ENCODE results near the gene SDK2. TPM values are rescaled to one million over a fixed set of nuclear protein-coding genes. Genes with fewer than 3 reads are reported as not detected.

SDK2 gene
- total RNA-seq, 1 donor from 2014 or later, result 31.2 TPM

DNA sequence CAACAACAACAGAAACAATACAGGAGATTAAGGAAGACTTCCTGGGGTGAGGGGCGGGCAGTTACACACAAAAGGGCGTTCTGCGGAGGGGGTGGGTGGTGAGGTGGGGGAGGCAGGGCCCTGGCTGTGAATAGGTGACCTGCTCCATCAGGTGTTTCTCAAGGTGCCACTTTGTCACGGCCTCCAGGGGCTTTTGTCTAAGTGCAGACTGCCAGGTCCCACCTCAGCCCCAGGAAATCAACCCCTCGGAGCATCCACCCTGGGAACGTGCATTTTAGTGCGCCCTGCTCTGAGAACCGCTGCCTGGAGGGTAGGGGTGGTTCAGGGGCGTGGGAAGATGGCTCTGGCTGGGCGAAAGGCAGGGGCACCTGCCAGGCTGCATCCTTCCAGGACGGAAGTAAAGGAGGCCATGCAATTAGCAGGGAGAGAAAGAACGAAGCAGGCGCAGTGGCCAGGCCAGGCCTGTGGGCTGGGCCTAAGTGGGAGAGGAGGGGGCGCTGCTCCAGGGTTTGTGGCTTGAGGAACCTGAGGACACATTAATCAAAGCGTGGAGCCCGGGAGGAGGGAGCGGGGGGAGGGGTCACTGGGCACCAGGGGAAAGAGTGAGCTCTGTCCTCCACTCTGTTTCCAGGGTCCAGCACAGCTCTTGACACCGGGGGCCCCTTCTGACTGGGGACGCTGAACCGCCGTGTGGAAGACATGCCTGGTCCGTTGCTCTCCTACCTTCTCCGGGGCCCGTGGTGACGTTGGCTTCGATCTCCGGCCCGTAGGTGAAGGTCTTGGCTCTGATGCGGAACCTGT, 283.1 kb downstream of the SDK2 start:
- Mint-ChIP-seq H3K27ac (ENCODE audit: unreplicated experiment) (no peak overlapping the region), H3K9me3 (no peaks in the 10 kb centered on the region), H3K27me3 (ENCODE audit: low read depth) (peaks cover 7% of the 10 kb centered on the region), H3K36me3 (ENCODE audit: low read depth) (no peaks in the 10 kb centered on the region), H3K4me1 (peaks cover 44% of the 10 kb centered on the region), H3K4me3 (no peak overlapping the region)
- DNase-seq (ENCODE audit: low read depth, low spot score), result peak; percentile 34
- TF ChIP-seq, protein P1, sequence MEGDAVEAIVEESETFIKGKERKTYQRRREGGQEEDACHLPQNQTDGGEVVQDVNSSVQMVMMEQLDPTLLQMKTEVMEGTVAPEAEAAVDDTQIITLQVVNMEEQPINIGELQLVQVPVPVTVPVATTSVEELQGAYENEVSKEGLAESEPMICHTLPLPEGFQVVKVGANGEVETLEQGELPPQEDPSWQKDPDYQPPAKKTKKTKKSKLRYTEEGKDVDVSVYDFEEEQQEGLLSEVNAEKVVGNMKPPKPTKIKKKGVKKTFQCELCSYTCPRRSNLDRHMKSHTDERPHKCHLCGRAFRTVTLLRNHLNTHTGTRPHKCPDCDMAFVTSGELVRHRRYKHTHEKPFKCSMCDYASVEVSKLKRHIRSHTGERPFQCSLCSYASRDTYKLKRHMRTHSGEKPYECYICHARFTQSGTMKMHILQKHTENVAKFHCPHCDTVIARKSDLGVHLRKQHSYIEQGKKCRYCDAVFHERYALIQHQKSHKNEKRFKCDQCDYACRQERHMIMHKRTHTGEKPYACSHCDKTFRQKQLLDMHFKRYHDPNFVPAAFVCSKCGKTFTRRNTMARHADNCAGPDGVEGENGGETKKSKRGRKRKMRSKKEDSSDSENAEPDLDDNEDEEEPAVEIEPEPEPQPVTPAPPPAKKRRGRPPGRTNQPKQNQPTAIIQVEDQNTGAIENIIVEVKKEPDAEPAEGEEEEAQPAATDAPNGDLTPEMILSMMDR (conservative IDR thresholded peaks at IDR 0.05), result no peak

DNA sequence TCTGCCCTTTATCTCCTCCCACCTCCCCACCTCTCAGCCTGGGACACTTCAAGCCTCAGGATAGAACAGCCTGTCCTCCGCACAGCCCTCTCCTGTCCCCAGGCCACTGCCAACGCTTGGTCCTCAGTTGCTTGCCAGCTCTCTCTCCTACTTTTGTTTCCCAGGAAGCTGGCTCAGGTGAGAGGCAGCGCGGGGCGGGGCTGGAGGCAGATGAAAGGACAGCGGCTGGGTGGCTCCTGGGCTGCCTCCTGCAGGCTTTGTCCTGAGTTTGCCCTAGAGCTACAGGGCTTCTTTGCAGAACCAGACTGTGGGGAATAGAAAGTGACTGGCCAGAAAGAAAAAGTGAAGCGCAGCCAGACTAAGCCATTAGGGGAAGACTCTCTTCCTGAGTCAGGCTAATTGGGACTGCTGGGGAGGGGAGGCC, 284.2 kb downstream of the SDK2 start:
- H3K27me3 Mint-ChIP-seq (ENCODE audit: low read depth), result peaks cover 7% of the 10 kb centered on the region
- no peak overlapping the region for H3K4me3 Mint-ChIP-seq
- TF ChIP-seq, protein P1 (conservative IDR thresholded peaks at IDR 0.05), result no peak
- H3K36me3 Mint-ChIP-seq (ENCODE audit: low read depth), result peaks cover 4% of the 10 kb centered on the region
- no peaks in the 10 kb centered on the region for H3K9me3 Mint-ChIP-seq
- peaks cover 33% of the 10 kb centered on the region for H3K4me1 Mint-ChIP-seq
- peak overlapping the region; percentile 75 for H3K27ac Mint-ChIP-seq (ENCODE audit: unreplicated experiment)
- DNase-seq (ENCODE audit: low read depth, low spot score), result no peak

DNA sequence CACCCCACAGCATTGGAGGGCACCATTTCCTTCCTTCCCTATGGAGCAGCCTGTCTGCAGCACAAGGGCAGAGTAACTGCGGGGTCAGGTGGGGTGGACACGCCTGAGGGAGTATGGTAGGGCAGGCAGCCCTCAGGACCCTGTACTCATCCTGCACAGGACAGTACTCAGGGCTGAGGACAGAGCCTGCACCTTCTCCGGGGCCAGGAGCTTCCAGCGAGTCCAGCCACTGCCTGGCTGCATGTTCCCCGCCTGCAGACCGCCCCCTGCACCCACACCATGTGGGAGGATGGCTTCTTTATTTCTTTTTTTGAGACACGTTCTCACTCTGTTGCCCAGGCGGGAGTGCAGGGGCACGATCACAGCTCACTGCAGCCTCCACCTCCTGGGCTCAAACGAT, 284.9 kb downstream of the SDK2 start:
- Mint-ChIP-seq H3K4me3 (no peak overlapping the region), H3K27me3 (ENCODE audit: low read depth) (peaks cover 7% of the 10 kb centered on the region), H3K9me3 (no peaks in the 10 kb centered on the region), H3K36me3 (ENCODE audit: low read depth) (peaks cover 7% of the 10 kb centered on the region), H3K4me1 (peaks cover 30% of the 10 kb centered on the region), H3K27ac (ENCODE audit: unreplicated experiment) (no peak overlapping the region)
- DNase-seq (ENCODE audit: low read depth, low spot score), result no peak
- TF ChIP-seq, protein P1 (conservative IDR thresholded peaks at IDR 0.05), result no peak

DNA sequence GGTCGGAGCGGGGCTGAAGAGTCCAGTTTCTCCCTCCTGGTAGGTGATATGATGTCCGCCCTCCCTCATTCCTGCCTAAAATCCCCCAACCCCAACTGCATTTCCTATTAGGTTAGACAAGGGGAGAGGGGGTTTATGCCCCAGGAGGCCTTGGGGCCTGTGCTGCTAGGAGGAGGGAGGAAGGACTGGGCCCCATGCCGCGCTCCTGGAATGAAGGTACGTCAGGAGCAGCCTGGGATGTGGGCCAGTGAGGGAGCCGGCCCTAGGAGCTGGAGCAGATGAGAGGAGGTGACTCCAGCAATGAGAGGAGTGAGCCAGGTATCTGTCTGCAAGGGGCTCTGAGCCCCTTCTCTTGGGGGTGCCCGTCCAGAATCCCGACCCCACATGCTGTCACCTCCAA, 285.6 kb downstream of the SDK2 start:
- Mint-ChIP-seq H3K4me3 (no peak overlapping the region), H3K4me1 (peaks cover 30% of the 10 kb centered on the region)

DNA sequence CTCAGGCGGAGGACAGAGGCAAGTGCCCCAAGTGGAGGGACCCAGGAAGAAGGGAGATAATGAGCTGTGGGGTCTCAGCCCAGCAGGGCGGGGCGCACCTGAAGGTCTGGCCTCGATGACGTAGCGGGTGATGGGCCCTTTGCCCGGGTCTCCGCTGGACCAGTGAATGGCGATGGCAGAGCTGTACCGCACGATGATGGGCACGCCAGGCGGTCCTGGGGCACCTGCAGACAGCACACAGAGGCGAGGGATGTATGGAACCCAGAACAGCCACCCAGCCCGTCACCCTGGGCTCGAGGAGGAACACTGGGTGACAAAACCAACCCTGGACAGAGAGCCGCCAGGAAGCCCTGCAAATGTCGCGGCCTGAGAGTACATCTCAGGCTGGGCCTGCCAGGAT, 286.3 kb downstream of the SDK2 start:
- Mint-ChIP-seq H3K27me3 (ENCODE audit: low read depth) (peaks cover 4% of the 10 kb centered on the region), H3K36me3 (ENCODE audit: low read depth) (peaks cover 7% of the 10 kb centered on the region), H3K4me3 (no peak overlapping the region), H3K4me1 (peaks cover 30% of the 10 kb centered on the region), H3K9me3 (no peaks in the 10 kb centered on the region), H3K27ac (ENCODE audit: unreplicated experiment) (no peak overlapping the region)
- no peak for DNase-seq (ENCODE audit: low read depth, low spot score)
- TF ChIP-seq, protein P1 (conservative IDR thresholded peaks at IDR 0.05), result no peak

More for the DNA sequence above, 285.6 kb downstream of the SDK2 start:
- Mint-ChIP-seq H3K9me3 (no peaks in the 10 kb centered on the region), H3K27me3 (ENCODE audit: low read depth) (peaks cover 5% of the 10 kb centered on the region), H3K27ac (ENCODE audit: unreplicated experiment) (no peak overlapping the region), H3K36me3 (ENCODE audit: low read depth) (peaks cover 7% of the 10 kb centered on the region)
- TF ChIP-seq, protein P1 (conservative IDR thresholded peaks at IDR 0.05), result no peak
- no peak for DNase-seq (ENCODE audit: low read depth, low spot score)
